ENCODE data around the gene SCYL1.

DNA sequence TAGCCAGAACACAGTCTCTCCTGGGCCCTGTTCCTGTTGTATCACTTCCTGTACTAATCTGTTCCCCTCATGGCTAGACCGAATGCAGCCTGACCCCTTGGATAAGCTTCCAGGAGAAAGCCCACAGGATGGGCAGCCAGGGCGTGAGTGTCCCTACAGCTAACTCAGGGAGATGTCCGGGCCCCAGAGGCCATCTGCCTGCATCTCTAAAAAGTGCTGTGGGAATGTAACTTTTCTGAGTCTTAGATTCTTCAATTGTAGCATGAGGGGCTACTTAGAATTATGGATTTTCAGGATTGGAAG is 33.8 kb upstream of the SCYL1 start:
- no peak for TF ChIP-seq EZH2phosphoT487 (IDR thresholded peaks at IDR 0.05; ENCODE audit: low read depth, severe bottlenecking, unreplicated experiment)
- TF ChIP-seq, protein P1, sequence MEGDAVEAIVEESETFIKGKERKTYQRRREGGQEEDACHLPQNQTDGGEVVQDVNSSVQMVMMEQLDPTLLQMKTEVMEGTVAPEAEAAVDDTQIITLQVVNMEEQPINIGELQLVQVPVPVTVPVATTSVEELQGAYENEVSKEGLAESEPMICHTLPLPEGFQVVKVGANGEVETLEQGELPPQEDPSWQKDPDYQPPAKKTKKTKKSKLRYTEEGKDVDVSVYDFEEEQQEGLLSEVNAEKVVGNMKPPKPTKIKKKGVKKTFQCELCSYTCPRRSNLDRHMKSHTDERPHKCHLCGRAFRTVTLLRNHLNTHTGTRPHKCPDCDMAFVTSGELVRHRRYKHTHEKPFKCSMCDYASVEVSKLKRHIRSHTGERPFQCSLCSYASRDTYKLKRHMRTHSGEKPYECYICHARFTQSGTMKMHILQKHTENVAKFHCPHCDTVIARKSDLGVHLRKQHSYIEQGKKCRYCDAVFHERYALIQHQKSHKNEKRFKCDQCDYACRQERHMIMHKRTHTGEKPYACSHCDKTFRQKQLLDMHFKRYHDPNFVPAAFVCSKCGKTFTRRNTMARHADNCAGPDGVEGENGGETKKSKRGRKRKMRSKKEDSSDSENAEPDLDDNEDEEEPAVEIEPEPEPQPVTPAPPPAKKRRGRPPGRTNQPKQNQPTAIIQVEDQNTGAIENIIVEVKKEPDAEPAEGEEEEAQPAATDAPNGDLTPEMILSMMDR (IDR thresholded peaks at IDR 0.05; ENCODE audit: poor library complexity) = no peak

Measured in hepatocyte (in vitro differentiated cells).